ENCODE results near the gene COPE. TPM values are rescaled to one million over a fixed set of nuclear protein-coding genes. Genes with fewer than 3 reads are reported as not detected.
A peak's percentile ranks its signal among the peaks of the same experiment; 100 is the strongest.

The COPE gene
- polyA plus RNA-seq, 5 donors: 68.4 to 136 (median 88.3) TPM

DNA sequence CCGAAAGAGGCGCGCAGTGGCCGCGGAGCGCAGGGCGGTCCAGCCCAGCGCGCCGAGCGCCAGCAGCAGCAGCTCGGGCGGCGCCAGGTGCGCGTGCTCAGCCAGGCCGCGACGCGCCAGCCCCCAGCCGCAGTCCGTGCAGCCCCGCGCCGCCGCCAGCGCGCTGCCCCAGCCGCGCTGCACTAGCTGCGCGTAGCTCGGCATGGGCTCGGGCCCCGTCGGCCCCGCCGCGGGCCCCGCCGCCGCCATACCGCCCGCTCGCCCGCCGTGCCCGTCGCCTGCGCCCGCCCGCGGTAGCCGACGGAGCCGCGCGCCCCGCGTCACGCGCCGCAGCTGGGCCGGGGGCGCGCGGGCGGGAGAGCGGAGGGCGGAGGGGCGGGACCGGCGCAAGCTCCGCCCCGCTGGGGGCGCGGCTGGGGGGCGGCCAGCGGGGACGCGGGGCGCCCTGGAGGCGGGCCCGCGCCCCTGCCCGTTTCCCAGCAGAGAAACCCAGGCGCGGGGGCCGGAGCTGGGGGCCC is 23.3 kb downstream of the COPE start, which contains the start of gene CERS1:
TSS of gene CERS1 (minus strand) at position 335 of the 518 bp plus-strand sequence. CDS start at position 249, 86 bp downstream.
- no peak for DNase-seq

GRCh38 chr19:18895038-18895823 is 24.0 kb downstream of the COPE start:
- no peak for DNase-seq

GRCh38 chr19:18894254-18895037 is 24.7 kb downstream of the COPE start:
- DNase-seq: peak; percentile 68 to 77

GRCh38 chr19:18893587-18894253 is 25.5 kb downstream of the COPE start:
- DNase-seq: no peak

DNA sequence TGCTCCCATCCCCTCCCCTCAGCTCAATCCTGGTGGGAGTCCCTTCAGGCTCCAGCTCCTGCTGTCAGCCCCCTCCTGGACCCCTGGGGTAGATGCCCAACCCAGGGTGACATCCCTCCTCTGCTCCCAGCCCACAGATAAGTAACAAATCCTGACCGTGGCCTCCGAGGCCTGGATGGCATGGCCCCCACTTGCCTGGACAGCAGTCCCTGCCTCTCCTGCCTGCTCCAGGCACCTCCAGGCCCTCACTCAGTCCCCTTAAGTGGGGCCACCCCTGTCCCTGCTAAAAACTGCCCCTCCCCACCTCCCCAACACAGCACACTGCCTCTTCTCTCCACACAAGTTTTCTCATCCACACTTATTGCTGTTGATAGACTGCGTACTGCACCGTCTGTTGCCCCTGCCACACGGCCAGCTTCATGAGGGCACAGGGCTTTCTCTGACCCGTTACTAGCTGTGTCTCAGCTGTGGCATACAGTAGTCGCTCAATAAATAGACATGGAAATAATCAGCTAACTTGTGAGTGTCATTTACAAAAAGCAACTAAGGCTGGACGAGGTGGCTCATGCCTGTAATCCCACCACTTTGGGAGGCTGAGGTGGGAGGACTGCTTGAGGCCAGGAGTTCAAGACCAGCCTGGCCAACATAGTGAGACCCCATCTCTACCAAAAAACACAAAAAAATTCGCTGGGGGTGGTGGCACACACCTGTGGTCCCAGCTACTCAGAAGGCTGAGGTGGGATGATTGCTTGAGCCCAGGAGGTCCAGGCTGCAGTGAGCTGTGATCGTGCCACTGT is 29.0 kb downstream of the COPE start:
- no peak for DNase-seq

DNA sequence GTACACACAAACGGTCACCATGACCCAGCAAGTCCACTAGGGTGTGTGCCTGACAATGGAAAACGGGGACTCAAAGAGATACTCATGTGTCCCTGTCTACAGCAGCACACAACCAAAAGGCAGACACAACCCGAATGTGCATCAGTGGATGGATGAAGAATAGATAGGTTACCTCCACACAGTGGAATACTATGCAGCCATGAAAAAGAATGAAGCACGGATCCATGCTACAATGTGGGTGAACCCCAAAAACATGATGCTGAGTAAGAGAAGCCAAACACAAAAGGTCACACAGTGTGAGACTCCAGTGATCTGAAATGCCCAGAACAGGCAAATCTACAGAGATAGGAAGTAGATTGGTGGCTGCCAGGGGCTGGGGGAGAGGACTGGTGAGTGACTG is 32.2 kb downstream of the COPE start:
- DNase-seq: no peak

DNA sequence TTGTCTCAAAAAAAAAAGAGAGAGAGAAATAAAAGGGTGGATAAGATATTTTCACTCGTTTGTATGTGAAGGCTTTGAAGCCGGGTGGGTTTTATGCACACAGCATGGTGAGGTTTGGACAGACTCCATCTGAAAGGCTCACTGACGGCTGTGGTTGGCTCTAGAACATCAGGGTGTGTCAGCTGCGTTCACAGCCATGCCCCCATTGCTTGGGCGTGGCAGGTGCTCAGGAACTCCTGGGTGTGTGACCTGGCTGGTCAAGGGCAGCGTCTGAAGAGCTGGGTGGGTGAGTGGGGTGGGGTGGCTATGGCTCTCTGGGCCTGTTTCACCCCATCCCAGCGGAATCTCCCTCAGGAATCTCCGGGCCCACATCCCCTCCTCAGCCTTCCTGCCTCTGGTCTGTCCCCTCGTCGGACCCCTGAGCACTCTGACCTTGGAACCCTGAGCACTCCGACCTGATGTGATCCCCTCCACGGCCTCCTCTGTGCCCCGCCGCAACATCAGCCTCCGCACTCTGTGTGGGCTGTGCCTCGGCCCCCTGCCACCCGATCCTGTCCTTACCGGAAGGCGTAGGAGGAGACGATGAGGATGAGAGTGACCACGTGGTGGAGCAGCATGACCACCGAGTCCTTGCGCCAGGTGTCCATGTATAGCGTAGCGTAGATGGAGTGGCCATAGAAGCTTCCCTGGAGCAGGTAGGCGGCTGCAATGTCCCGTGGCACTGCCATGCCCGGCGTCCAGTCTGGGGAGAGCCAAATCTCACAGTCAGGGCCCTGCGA is 35.5 kb downstream of the COPE start:
- no peak for DNase-seq

GRCh38 chr19:18881491-18881890 is 37.7 kb downstream of the COPE start:
- no peak for DNase-seq

DNA sequence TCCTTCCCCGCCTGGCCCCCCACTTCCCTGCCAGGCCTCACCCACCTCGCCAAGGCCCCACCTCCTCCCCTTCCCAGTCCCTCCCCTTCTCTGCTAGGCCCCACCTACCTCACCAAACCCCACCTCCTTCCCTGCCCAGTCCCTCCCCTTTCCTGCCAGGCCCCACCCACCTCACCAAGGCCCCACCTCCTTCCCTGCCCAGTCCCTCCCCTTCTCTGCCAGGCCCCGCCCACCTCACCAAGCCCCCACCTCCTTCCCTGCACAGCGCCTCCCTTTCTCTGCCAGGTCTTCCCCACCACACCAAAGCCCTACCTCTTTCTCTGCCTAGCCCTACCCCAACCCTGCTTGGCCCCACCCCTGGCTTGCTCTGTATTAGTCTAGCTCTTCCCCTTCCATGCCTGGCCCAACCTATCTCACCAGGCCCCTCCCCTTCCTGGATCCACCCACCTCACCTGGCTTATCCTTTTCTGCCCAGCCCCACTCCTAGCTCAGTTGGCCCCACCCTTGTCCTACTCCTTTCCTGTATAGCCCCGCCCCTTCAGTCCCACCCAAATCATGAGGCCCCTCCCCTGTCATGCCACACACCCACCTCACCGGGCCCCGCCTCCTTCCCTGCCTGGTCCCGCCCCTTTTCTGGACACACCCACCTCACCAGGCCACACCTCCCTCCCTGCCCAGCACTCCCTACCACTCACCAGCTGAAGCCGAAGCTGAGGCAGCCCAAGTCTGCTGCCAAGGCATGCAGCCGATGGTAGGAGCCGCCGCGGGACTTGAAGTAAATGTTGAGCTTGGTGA is 39.4 kb downstream of the COPE start:
- no peak for DNase-seq

GRCh38 chr19:18878858-18879578 is 40.2 kb downstream of the COPE start:
- DNase-seq: no peak

DNA sequence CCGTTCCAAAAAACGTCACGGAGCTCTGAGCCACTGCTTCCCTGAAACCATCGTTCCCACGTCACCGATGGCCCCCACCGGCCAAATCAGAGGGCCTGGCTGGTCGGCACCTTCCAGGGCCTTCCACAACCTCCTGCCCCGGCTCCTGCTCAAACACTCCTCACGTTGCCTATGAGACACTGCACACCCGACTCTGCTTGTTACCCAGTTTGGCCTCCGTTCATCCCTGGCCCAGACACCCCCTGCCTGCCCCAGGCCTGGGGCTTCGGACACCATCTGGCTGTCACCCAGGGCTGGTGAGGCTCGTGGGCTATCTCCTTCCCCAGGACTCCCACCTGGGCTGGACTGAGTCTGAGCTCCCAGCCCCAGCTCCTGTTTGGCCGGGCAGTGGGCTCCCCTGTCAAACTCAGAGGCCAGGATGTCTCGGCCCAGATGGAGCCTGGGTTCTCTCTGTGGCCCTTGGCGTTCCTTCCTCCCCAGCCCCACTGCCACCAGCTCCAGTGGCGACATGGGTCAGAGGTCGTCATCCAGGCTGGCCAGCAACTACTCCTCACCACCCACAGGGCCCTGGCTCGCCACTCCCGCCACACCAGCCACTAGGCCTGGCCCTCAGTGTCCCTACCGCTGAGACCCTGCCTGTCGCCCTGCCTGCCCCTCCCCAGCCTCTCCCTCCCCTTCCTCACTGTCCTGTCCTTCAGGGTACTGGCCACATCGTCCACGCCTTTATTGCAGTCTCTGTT is 41.0 kb downstream of the COPE start:
- DNase-seq: no peak

DNA sequence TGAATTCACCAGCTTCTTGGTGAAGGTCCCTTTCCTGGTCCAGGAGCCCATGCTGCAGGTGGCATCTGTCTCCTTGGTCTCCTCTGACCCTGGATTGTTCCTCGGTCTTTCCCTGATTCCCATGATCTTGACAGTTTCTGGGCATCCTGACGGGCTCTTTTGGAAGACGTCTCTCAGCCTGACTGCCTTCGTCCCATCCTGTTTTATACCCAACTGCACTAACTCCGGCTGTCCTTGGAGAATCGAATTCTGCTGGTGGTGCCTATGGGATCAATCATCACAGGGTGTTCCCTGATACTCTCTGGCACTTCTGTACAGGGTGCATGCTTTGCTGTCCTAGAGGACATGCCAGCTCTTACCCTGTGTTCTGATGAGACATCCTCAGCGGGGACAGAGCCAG is 42.3 kb downstream of the COPE start:
- no peak for DNase-seq

GRCh38 chr19:18875726-18876125 is 43.5 kb downstream of the COPE start:
- DNase-seq: no peak

GRCh38 chr19:18871543-18871942 is 47.6 kb downstream of the COPE start:
- no peak for DNase-seq

- no peak for DNase-seq
Observed at GRCh38 chr19:18870531-18871172, 48.5 kb downstream of the COPE start.

- no peak for DNase-seq
Observed at GRCh38 chr19:18869781-18870530, 49.2 kb downstream of the COPE start.
